HepG2 (cell line): ENCODE results near the gene GALNT18. TPM values are rescaled to one million over a fixed set of nuclear protein-coding genes. Genes with fewer than 3 reads are reported as not detected.

Source experiments
- ATAC-seq: fragments of 200-7000 bp; cut with Tn5 transposase; 3 replicates; pipeline ENCODE4 v1.9.1; 2020; ENCODE audit warnings: mild to moderate bottlenecking, moderate library complexity
- BruUV-seq: library from RNA; stranded (reverse); fragments of 400-500 nt; replicated peaks from 2 replicates; lab custom pipeline; 2021; lab: Mats Ljungman, UMichigan
- CTCF ChIA-PET: fragments of 300-600 bp; formaldehyde crosslinking; extraction: SDS; loops from one replicate; lab custom pipeline; 2021; ENCODE audit warnings: low total read pairs, inconsistent platforms, low intra/inter-chr PET ratio; lab: Yijun Ruan, JAX
- POLR2A ChIA-PET: fragments of 350-600 bp; sonication (Branson Sonifier 250); formaldehyde crosslinking; loops from one replicate; lab custom pipeline; 2020; ENCODE audit warnings: antibody characterized with exemption, inconsistent platforms; lab: Yijun Ruan, JAX
- DNase-seq: peaks from one replicate; pipeline ENCODE4 v3.0.0-alpha.2; 2015; ENCODE audit warnings: low spot score
- FAIRE-seq: peaks from 3 replicates; lab custom pipeline; 2011; peaks lifted over from hg19 to GRCh38; lab: Jason Lieb, UNC
- H2AFZ ChIP-seq: one replicate; pipeline ENCODE4 v1.6.1; 2011; ENCODE audit warnings: low read length, inconsistent platforms
- H3K27ac ChIP-seq: fragments of 300-600 bp; 3 replicates; pipeline ENCODE4 v1.8.0; 2011; ENCODE audit warnings: mixed run types, mild to moderate bottlenecking, mixed read lengths, low read length, inconsistent platforms; ENCODE audit not compliant: insufficient read depth; ENCODE audit errors: extremely low read length
- H3K27me3 ChIP-seq, 2 experiments: fragments of 200-600 bp in 1 of 2; 2 replicates in 1 of 2; 3 replicates in 1 of 2; pipeline versions ENCODE4 v1.6.0 to v1.8.0; 2011; ENCODE audit warnings: low read length in 2 of 2, mild to moderate bottlenecking in 2 of 2, moderate library complexity in 2 of 2, inconsistent platforms in 1 of 2; ENCODE audit not compliant: insufficient read depth in 2 of 2, control insufficient read depth in 1 of 2
- H3K36me3 ChIP-seq, 2 experiments: fragments of 200-600 bp in 1 of 2; replicated peaks in 1 of 2; 2 replicates in 1 of 2; 3 replicates in 1 of 2; pipeline versions ENCODE4 v1.5.1 to v1.8.0; 2011; ENCODE audit warnings: low read length in 2 of 2, inconsistent platforms in 1 of 2; ENCODE audit not compliant: insufficient read depth in 2 of 2, control insufficient read depth in 1 of 2
- H3K4me1 ChIP-seq: 2 replicates; pipeline ENCODE4 v1.5.1; 2012; ENCODE audit warnings: low read length, inconsistent platforms; ENCODE audit not compliant: insufficient read depth
- H3K4me2 ChIP-seq: 2 replicates; pipeline ENCODE4 v1.6.0; 2011; ENCODE audit warnings: low read depth, low read length, inconsistent platforms
- H3K4me3 ChIP-seq, 3 experiments: fragments of 200-600 bp in 1 of 3; sonication (generic), shearing (Covaris generic) in 1 of 3; replicated peaks in 1 of 3; 2 replicates each; pipeline ENCODE4 v1.5.1; 2011 to 2016; ENCODE audit warnings: low read length in 3 of 3, inconsistent platforms in 2 of 3, low read depth in 2 of 3, mild to moderate bottlenecking in 2 of 3, control low read depth in 1 of 3, mixed read lengths in 1 of 3; ENCODE audit not compliant: insufficient read depth in 1 of 3
- H3K79me2 ChIP-seq: one replicate; pipeline ENCODE4 v1.6.1; 2011; ENCODE audit warnings: low read length, inconsistent platforms; ENCODE audit not compliant: insufficient read depth
- H3K9ac ChIP-seq: 2 replicates; pipeline ENCODE4 v1.6.0; 2011; ENCODE audit warnings: mild to moderate bottlenecking, low read depth, low read length, inconsistent platforms; ENCODE audit not compliant: insufficient read depth
- H3K9me3 ChIP-seq: 2 replicates; pipeline ENCODE4 v1.5.1; 2012; ENCODE audit warnings: mild to moderate bottlenecking, low read length
- H4K20me1 ChIP-seq: 2 replicates; pipeline ENCODE4 v1.6.0; 2011; ENCODE audit warnings: inconsistent platforms, mild to moderate bottlenecking, low read length, moderate library complexity; ENCODE audit not compliant: insufficient read depth
- GTF2F1 ChIP-seq: fragments of 150-350 bp; IDR thresholded peaks from 2 replicates; pipeline ENCODE4 v1.6.1; 2014; ENCODE audit warnings: low read length
- HDAC6 ChIP-seq: fragments of 200-600 bp; sonication (generic); IDR thresholded peaks from 2 replicates; pipeline ENCODE4 v1.7.0; 2017; ENCODE audit warnings: mild to moderate bottlenecking, antibody characterized with exemption, low read length, low read depth
- MAFK ChIP-seq, 2 experiments: IDR thresholded peaks in 1 of 2; conservative IDR thresholded peaks in 1 of 2; 2 replicates each; pipeline ENCODE4 v1.6.1; 2011; ENCODE audit warnings: improper control_type of control experiment in 2 of 2, low read length in 2 of 2
- PCBP2 ChIP-seq: fragments of 200-400 bp; formaldehyde crosslinking; optimal IDR thresholded peaks from 2 replicates; pipeline ENCODE3; 2018; ENCODE audit warnings: low read length, low read depth; ENCODE audit not compliant: poor library complexity, severe bottlenecking
- THYN1 ChIP-seq: sonication (generic); formaldehyde crosslinking; IDR thresholded peaks from 2 replicates; pipeline ENCODE4 v1.8.1; 2023; ENCODE audit warnings: low read depth, mild to moderate bottlenecking, moderate library complexity, missing genetic modification reagents, borderline replicate concordance
- ZC3H4 ChIP-seq: sonication (generic); formaldehyde crosslinking; IDR thresholded peaks from 2 replicates; pipeline ENCODE4 v1.4.0; 2020; ENCODE audit warnings: missing genetic modification reagents, borderline replicate concordance
- ZNF879 ChIP-seq: sonication (generic); formaldehyde crosslinking; IDR thresholded peaks from 2 replicates; pipeline ENCODE4 v1.8.1; 2023; ENCODE audit warnings: missing genetic modification reagents
- WGBS: methylation state at CpG from one replicate; pipeline ENCODE4 v1.1.6; 2017; ENCODE audit warnings: low lambda C conversion rate; 5-methylcytosine and 5-hydroxymethylcytosine counted together
- in situ Hi-C: cut with HindIII; loops from 2 replicates; pipeline ENCODE4 v1.10.0; 2017; ENCODE audit warnings: low pct_unique_long_range_greater_than_20kb; ENCODE audit not compliant: extremely low pct_ligation_motif_present
- intact Hi-C: fragments of 100-400 bp; cut with micrococcal nuclease; formaldehyde crosslinking; loops from one replicate; pipeline ENCODE4 v1.10.0; 2022; ENCODE audit not compliant: unreplicated experiment
- polyA plus RNA-seq, 8 experiments: library from polyadenylated mRNA; depleted of rRNA in 3 of 8; stranded (reverse) in 7 of 8; unstranded in 1 of 8; fragments of >200 nt; fragmentation: Illumina TruSeq in 4 of 8; extraction: Trizol in 4 of 8; gene quantifications; 2 replicates each; pipeline versions ENCODE4 v1.2.1 to v1.2.3, GENCODE V29; 2011 to 2016; ENCODE audit warnings: low read depth in 4 of 8, missing spikeins in 1 of 8, mixed read lengths in 1 of 8; ENCODE audit not compliant: insufficient read depth in 1 of 8
- total RNA-seq, 5 experiments: library from RNA; depleted of rRNA; stranded (reverse); fragments of >200 nt; fragmentation: Illumina TruSeq; extraction: Trizol; gene quantifications; 2 replicates each; pipeline ENCODE4 v1.2.3, GENCODE V29; 2016; ENCODE audit warnings: low read depth in 1 of 5
- TF ChIP-seq, protein P1 (sequence below): sonication (generic); formaldehyde crosslinking; IDR thresholded peaks from 2 replicates; pipeline ENCODE4 v1.4.0; 2020; ENCODE audit warnings: missing genetic modification reagents, mild to moderate bottlenecking, borderline replicate concordance
- TF ChIP-seq, protein P2 (sequence below): conservative IDR thresholded peaks from 2 replicates; pipeline ENCODE4 v1.6.1; 2018; ENCODE audit warnings: missing genetic modification reagents
- TF ChIP-seq, protein P3 (sequence below): sonication (generic); formaldehyde crosslinking; IDR thresholded peaks from 2 replicates; pipeline ENCODE4 v1.5.1; 2020; ENCODE audit warnings: missing genetic modification reagents, mild to moderate bottlenecking, borderline replicate concordance

GALNT18 gene
- total and polyA plus RNA-seq, 2 of the 13 experiments (the other 11 are each of a cell fraction or from before 2014, with no cell fraction given) = 0.11 TPM; not detected in 1

DNA sequence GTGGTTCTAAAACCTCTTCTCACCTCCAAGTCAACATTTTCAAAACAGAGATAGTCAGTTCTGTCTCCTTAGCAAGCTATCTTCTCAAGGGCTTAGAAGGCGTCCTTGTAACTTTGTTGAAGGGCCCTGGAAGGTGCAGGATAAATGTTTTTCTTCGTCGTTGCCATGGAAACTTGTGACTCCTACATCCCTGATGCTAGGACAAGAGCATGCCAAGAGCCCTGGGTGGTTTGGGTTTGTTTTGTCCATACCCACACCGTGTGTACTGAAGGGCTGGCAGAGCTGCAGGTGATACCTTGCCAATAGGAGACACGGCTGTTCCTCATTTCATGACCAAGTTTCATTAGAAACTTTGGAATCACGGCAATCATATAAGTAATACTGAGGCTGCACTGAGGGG, 81.6 kb downstream of the GALNT18 start (continued):
- TF ChIP-seq, protein P1, sequence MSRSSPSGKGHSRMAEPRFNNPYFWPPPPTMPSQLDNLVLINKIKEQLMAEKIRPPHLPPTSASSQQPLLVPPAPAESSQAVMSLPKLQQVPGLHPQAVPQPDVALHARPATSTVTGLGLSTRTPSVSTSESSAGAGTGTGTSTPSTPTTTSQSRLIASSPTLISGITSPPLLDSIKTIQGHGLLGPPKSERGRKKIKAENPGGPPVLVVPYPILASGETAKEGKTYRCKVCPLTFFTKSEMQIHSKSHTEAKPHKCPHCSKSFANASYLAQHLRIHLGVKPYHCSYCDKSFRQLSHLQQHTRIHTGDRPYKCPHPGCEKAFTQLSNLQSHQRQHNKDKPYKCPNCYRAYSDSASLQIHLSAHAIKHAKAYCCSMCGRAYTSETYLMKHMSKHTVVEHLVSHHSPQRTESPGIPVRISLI (CRISPR knock-in tag) = no peak

DNA sequence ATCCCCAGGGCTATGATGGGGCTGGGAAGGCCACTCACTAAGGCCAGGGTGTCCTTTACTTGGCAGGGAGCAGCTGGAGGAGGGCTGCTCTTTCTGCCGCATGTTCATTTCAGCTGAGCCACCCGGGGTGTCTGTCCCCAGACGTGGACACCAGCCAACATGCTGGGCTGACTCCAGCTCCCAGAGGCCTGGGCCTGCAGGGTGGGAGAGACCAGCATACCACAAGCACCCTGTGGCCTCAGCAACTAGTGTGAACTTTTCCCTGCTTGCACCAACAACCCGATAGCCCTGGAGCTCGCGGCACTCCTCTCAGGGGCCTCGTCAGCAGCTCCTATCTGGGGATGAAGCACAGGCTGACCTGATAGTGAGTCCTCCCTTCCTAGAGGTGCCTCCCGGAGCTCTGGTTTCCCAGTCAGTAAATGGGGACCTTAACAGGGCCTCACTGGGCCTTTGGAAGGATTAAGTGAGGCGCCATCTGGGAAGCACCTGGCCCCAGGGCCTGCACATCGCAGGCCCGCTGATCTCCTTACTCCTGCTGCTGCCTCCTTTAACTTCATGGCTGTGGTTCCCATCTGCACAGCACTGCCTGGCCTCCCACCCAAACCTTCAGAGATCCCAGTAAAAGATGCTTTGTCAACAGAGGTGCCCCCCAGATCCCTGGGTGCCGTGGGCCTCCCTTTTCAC, 83.4 kb downstream of the GALNT18 start:
- DNase-seq = no peak
- H3K27ac ChIP-seq = no peak overlapping the region
- BruUV-seq = no TSS peak
- ChIA-PET POLR2A (no interaction called here), CTCF (no interaction called here)
- no peaks in the 10 kb centered on the region for H3K36me3 ChIP-seq
- ATAC-seq = no peak; the same call in 1 of the 3 replicates
- no peak overlapping the region for H3K9ac ChIP-seq
- no peak for TF ChIP-seq HDAC6
- no peaks in the 10 kb centered on the region for H3K79me2 ChIP-seq
- H3K27me3 ChIP-seq = peaks cover 0 to 24% of the 10 kb centered on the region in 2 experiments; a peak in 2 of 5 replicates
- H3K9me3 ChIP-seq = no peaks in the 10 kb centered on the region
- H3K4me1 ChIP-seq = no peaks in the 10 kb centered on the region
- 32% methylated on average over 7 of the region's 12 CpGs for WGBS
- H3K4me3 ChIP-seq = no peak overlapping the region
- no peak overlapping the region for H3K4me2 ChIP-seq
- no peak for FAIRE-seq
- H2AFZ ChIP-seq = no peak overlapping the region
- H4K20me1 ChIP-seq = no peaks in the 10 kb centered on the region
- in situ Hi-C loops (no loop called here), intact Hi-C loops (no loop called here)

DNA sequence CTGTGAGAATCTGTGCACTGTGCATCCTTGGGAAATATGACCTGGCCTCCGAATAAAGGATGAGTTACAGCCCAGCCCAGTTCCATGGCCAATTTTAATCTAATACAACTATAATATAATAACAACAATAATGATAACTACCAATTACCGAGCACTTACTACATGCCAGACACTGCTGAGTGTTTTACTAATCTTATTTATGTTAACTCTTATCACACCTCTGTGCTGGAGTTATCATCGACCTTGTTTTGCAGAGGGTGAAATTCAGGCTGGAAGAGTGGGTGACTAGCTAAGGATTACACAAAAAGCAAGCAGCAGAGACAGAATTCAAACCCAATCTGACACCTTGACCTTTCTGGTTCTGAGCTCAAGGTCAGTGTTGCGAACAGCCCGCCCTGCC, 83.9 kb downstream of the GALNT18 start:
- ChIA-PET CTCF (no interaction called here), POLR2A (no interaction called here)
- 4% methylated on average over 3 of the region's 5 CpGs for WGBS
- no TSS peak for BruUV-seq
- Histone ChIP-seq H3K4me3 (no peak overlapping the region), H3K79me2 (no peaks in the 10 kb centered on the region), H3K4me2 (no peak overlapping the region), H3K4me1 (no peaks in the 10 kb centered on the region), H3K9ac (no peak overlapping the region), H4K20me1 (no peaks in the 10 kb centered on the region), H3K36me3 (no peaks in the 10 kb centered on the region), H3K9me3 (no peaks in the 10 kb centered on the region), H2AFZ (no peak overlapping the region), H3K27me3 (peaks cover 0 to 21% of the 10 kb centered on the region in 2 experiments; a peak in 2 of 5 replicates), H3K27ac (no peak overlapping the region)
- in situ Hi-C loops (no loop called here), intact Hi-C loops (no loop called here)
- ATAC-seq = no peak
- DNase-seq = no peak
- FAIRE-seq = no peak
- TF ChIP-seq ZNF879 (CRISPR knock-in tag) (no peak), ZC3H4 (CRISPR knock-in tag) (no peak), GTF2F1 (no peak), THYN1 (no peak), PCBP2 (no peak), MAFK (conservative IDR thresholded peaks at IDR 0.05 in 1 of 2, IDR thresholded peaks at IDR 0.05 in 1 of 2; ENCODE audit: low read length in 2 of 2) (no peak)
- TF ChIP-seq, protein P2, sequence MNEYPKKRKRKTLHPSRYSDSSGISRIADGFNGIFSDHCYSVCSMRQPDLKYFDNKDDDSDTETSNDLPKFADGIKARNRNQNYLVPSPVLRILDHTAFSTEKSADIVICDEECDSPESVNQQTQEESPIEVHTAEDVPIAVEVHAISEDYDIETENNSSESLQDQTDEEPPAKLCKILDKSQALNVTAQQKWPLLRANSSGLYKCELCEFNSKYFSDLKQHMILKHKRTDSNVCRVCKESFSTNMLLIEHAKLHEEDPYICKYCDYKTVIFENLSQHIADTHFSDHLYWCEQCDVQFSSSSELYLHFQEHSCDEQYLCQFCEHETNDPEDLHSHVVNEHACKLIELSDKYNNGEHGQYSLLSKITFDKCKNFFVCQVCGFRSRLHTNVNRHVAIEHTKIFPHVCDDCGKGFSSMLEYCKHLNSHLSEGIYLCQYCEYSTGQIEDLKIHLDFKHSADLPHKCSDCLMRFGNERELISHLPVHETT (CRISPR knock-in tag) = no peak
- TF ChIP-seq, protein P3, sequence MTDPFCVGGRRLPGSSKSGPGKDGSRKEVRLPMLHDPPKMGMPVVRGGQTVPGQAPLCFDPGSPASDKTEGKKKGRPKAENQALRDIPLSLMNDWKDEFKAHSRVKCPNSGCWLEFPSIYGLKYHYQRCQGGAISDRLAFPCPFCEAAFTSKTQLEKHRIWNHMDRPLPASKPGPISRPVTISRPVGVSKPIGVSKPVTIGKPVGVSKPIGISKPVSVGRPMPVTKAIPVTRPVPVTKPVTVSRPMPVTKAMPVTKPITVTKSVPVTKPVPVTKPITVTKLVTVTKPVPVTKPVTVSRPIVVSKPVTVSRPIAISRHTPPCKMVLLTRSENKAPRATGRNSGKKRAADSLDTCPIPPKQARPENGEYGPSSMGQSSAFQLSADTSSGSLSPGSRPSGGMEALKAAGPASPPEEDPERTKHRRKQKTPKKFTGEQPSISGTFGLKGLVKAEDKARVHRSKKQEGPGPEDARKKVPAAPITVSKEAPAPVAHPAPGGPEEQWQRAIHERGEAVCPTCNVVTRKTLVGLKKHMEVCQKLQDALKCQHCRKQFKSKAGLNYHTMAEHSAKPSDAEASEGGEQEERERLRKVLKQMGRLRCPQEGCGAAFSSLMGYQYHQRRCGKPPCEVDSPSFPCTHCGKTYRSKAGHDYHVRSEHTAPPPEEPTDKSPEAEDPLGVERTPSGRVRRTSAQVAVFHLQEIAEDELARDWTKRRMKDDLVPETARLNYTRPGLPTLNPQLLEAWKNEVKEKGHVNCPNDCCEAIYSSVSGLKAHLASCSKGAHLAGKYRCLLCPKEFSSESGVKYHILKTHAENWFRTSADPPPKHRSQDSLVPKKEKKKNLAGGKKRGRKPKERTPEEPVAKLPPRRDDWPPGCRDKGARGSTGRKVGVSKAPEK (CRISPR knock-in tag) = no peak
